Choroid plexus epithelial cell (primary cell): ENCODE data around the gene DGKI.

Experiments used
- DNase-seq: peaks from one replicate; pipeline ENCODE4 v3.0.0-alpha.2; 2010; ENCODE audit warnings: low read depth
- H3K4me3 ChIP-seq: 2 replicates; pipeline ENCODE4 v1.5.1; 2011; ENCODE audit warnings: low read depth, mild to moderate bottlenecking, control low read depth, low read length, moderate library complexity
- TF ChIP-seq, protein P1 (sequence below): conservative IDR thresholded peaks from 2 replicates; pipeline ENCODE4 v1.5.1; 2011; ENCODE audit warnings: low read depth, mild to moderate bottlenecking, control low read depth, inconsistent platforms, low read length, moderate library complexity

The DGKI gene

GRCh38 chr7:137583172-137583571 is 263.6 kb downstream of the DGKI start:
- no peak for DNase-seq
- no peak overlapping the region for H3K4me3 ChIP-seq
- TF ChIP-seq, protein P1, sequence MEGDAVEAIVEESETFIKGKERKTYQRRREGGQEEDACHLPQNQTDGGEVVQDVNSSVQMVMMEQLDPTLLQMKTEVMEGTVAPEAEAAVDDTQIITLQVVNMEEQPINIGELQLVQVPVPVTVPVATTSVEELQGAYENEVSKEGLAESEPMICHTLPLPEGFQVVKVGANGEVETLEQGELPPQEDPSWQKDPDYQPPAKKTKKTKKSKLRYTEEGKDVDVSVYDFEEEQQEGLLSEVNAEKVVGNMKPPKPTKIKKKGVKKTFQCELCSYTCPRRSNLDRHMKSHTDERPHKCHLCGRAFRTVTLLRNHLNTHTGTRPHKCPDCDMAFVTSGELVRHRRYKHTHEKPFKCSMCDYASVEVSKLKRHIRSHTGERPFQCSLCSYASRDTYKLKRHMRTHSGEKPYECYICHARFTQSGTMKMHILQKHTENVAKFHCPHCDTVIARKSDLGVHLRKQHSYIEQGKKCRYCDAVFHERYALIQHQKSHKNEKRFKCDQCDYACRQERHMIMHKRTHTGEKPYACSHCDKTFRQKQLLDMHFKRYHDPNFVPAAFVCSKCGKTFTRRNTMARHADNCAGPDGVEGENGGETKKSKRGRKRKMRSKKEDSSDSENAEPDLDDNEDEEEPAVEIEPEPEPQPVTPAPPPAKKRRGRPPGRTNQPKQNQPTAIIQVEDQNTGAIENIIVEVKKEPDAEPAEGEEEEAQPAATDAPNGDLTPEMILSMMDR = no peak

GRCh38 chr7:137579913-137580640 is 266.7 kb downstream of the DGKI start:
- no peak overlapping the region for H3K4me3 ChIP-seq
- peak; percentile 79 for DNase-seq
- TF ChIP-seq, protein P1 = no peak

GRCh38 chr7:137578541-137578940 is 268.2 kb downstream of the DGKI start:
- TF ChIP-seq, protein P1 = no peak
- no peak for DNase-seq
- H3K4me3 ChIP-seq = no peak overlapping the region

DNA sequence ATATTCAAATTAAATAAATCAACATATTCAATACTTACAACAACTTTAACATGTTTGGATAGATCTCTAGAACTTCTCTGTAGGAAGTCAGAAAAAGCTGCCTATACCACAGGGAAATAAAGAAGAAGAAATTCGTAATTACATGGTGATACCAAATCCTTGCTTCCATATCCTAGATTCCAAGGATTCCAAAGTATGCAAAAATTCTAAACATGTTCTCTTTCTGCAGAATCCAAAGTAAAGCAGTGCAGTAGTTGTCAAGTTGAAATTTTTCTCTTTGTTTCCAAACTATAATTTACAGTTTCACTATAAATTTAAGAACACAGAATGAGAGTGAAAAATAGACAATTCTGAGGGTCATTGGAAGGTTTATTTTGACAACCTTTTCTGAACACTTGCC is 269.6 kb downstream of the DGKI start:
- TF ChIP-seq, protein P1 = no peak
- no peak overlapping the region for H3K4me3 ChIP-seq
- peak; percentile 11 for DNase-seq

- TF ChIP-seq, protein P1 = no peak
- H3K4me3 ChIP-seq = no peak overlapping the region
These were observed 270.3 kb downstream of the DGKI start for GRCh38 chr7:137576481-137576880.

DNA sequence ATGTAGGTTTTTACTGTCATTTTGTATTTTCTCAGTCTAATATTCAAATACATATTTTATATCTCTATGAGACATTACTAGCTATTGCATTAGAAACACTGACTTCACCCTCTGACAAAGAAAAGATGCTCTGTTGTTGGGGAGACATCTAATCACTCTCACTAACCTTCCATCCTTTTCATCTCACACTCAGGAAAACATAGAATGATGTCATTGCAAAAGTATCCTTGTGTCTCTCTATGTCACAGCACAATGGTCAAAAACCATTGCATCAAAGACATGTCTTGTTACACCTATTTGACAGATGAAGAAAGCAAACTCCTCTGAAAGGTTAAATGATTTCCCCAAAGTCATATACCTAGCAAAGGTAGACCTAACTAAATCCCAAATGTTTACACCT is 272.0 kb downstream of the DGKI start:
- DNase-seq = no peak
- TF ChIP-seq, protein P1 = no peak

More at GRCh38 chr7:137576481-137576880, 270.3 kb downstream of the DGKI start:
- DNase-seq = no peak

DNA sequence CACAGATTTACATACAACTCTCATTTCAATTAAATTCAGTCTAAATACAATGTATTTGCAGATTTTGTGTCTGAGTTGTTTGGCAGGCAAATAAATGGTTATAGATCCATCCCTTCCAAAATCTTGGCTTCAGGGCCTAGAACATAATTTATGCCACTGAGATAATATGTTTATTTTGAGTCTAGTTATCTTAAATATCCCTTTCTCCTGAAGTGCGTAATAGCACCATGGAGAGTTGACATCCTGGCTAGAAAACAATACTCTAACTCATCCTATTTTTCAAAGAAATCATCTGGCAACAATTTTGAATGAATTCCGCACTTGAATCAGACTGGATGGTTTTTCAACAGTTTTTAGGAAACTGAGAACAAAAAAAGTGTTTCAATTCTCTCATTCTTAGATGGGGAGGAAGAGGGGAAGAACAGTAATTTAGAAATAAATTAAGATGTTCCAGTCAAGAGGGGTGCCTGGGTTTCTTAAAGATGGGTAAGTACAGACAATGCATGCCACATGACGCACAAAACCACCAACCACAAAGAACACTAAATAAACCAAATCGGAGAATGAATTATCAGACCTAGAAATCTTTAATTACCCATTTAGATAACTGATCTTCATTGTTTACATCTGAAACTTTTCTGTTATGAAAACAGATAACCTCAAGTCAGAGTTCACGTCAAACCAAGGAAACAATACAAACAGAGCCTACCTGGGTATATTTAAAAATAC is 274.6 kb downstream of the DGKI start:
- no peak overlapping the region for H3K4me3 ChIP-seq
- TF ChIP-seq, protein P1 = no peak
- DNase-seq = peak; percentile 42

More for the DNA sequence above, 272.0 kb downstream of the DGKI start:
- no peak overlapping the region for H3K4me3 ChIP-seq
